Right cardiac atrium (tissue), 5 donors: ENCODE data around the gene SRC. TPM values are rescaled to one million over a fixed set of nuclear protein-coding genes. Genes with fewer than 3 reads are reported as not detected.

Experiments used
- ATAC-seq, 2 donors: fragments of 200-7000 bp; cut with Tn5 transposase; one replicate each; pipeline versions ENCODE4 v1.8.0 to v1.9.1; 2020; ENCODE audit warnings: moderate library complexity in 2 of 2, mild to moderate bottlenecking in 1 of 2
- DNase-seq, 3 donors: peaks; one replicate each; pipeline ENCODE4 v3.0.0-alpha.2; 2020
- H3K27ac ChIP-seq: one replicate; pipeline ENCODE4 v1.5.1; 2013; ENCODE audit warnings: mild to moderate bottlenecking, low read length, control low read depth, moderate library complexity
- H3K27me3 ChIP-seq: one replicate; pipeline ENCODE4 v1.6.1; 2013; ENCODE audit not compliant: control insufficient read depth, insufficient read depth
- H3K4me1 ChIP-seq: one replicate; pipeline ENCODE4 v1.6.1; 2013; ENCODE audit warnings: low read length; ENCODE audit not compliant: control insufficient read depth, insufficient read depth
- H3K4me3 ChIP-seq: one replicate; pipeline ENCODE4 v1.5.1; 2013; ENCODE audit warnings: low read length, control low read depth
- H3K9me3 ChIP-seq: one replicate; pipeline ENCODE4 v1.6.1; 2013; ENCODE audit warnings: low read length; ENCODE audit not compliant: control insufficient read depth
- WGBS: extraction: QIAGEN DNeasy Blood & Tissue Kit; methylation state at CpG from one replicate; pipeline ENCODE4 v1.1.7; 2013; 5-methylcytosine and 5-hydroxymethylcytosine counted together
- intact Hi-C, 4 donors: fragments of 100-400 bp; cut with DNase I; formaldehyde crosslinking; loops; one replicate each; pipeline versions ENCODE4 v1.11.0 to v1.14.0; 2022 to 2023
- polyA plus RNA-seq: library from polyadenylated mRNA; stranded (reverse); fragments of 200-250 nt; gene quantifications from one replicate; pipeline ENCODE4 v1.2.3, GENCODE V29; 2013
- total RNA-seq, 4 donors: library from RNA; stranded (reverse); fragmentation: NEBNext Ultra II Directional; extraction: Animal tissue kit (Norgen Biotek cat#: 25700); gene quantifications; one replicate each; pipeline ENCODE4 v1.2.1, GENCODE V29; 2021
- donor health status: healthy with polysubstance abuse.
- donor health status: DM: no; HTN: yes; CAD: no.
- donor health status: DM: no; HTN: no; CAD: no.
- donor health status: DM: no; HTN: yes; CAD: no; lungs with severe emphysema.
- donor health status: DM: yes; HTN: yes; CAD: no.

SRC gene
- total and polyA plus RNA-seq, 5 donors: 9.5 to 14.0 (median 13.1) TPM

DNA sequence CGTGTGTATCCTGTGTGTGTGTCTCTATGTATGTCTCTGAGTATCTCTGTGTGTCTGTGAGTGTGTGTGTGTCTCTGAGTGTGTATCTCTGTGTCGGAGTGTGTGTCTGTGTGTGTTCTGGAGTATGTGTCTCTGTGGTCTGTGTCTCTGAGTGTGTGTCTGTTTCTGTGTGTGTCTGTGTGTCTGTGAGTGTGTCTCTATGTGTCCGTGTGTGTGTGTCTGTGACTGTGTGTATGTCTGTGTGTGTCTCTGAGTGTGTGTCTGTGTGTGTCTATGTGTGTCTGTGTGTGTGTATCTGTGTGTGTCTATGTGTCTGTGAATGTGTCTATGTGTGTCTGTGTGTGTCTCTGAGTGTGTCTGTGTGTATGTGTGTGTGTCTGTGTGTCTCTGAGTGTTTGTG is 73.4 kb downstream of the SRC start:
- 92% methylated on average over 3 of the region's 3 CpGs for WGBS
- DNase-seq (no peak), ATAC-seq (no peak)
- no peaks in the 10 kb centered on the region for H3K4me1 ChIP-seq
- intact Hi-C loops: no loop called here
- H3K27me3 ChIP-seq: no peaks in the 10 kb centered on the region
- H3K27ac ChIP-seq: no peak overlapping the region
- H3K9me3 ChIP-seq: no peaks in the 10 kb centered on the region
- no peak overlapping the region for H3K4me3 ChIP-seq

GRCh38 chr20:37419774-37420542 is 74.0 kb downstream of the SRC start:
- Histone ChIP-seq H3K9me3 (no peaks in the 10 kb centered on the region), H3K4me3 (no peak overlapping the region), H3K27ac (no peak overlapping the region), H3K4me1 (no peaks in the 10 kb centered on the region), H3K27me3 (no peaks in the 10 kb centered on the region)
- no peak for DNase-seq
- no peak for ATAC-seq
- intact Hi-C loops: no loop called here
- 63% methylated on average over 13 of the region's 13 CpGs for WGBS

DNA sequence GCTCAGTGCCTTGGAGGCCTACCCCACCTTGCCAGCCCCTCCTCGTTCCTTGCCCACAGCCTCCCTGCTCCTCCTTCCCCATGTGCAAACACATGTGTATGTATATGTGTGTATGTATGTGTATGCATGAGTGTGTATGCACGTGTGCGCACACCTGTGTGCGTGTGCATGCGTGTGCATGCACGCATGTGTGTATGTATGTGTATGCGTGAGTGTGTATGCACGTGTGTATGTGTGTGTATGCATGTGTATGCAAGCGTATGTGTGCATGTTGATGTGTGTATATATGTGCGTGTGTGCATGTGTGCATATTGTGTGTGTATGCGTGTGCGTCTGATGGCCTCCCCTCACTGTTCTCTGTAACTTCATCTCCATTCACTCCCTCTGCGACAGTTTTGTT is 74.7 kb downstream of the SRC start:
- no peak for ATAC-seq
- DNase-seq: no peak
- no peak overlapping the region for H3K27ac ChIP-seq
- no peaks in the 10 kb centered on the region for H3K9me3 ChIP-seq
- H3K4me3 ChIP-seq: no peak overlapping the region
- intact Hi-C loops: no loop called here
- no peaks in the 10 kb centered on the region for H3K27me3 ChIP-seq
- WGBS: 92% methylated on average over 13 of the region's 13 CpGs
- no peaks in the 10 kb centered on the region for H3K4me1 ChIP-seq

DNA sequence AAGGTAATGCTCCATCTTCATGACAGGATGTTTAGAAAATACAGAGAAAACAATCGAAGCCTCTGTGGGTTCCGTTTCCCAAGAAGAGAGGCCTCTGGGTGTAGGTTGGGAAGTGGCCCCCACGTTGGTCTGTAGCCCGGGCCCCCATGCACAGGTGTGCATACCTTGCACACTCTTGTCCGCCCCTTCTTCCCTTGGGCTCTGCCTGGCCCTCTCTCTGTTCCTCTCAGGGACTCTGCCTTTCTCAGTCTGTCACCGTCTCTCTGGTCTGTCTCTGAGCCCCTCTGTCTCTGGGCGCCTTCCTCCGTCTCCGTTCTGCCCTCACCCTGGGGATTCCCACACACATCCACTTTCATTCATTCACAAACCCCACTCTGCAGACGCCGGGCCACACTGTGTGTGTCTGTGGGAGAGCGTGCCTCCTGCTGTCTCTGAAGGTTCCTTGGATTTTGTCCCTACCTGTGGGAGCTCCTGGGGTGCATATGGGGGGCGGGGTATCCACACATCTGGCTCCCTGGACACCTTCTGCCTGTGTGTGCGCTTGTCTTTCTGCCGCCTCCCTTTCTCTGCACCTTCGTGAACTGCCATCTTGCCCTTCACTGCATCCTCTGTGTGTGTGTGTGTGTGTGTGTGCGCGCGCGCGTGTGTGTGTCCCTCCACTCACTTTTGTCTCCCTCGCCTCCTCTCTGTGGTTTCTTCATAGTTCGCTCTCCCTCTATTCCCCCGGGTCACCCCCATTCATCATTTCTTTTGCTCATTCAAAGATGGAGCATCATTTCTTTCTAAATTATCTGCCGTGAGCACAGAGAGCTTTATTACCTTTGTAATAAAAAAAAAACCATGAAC is 75.3 kb downstream of the SRC start:
- Histone ChIP-seq H3K27ac (no peak overlapping the region), H3K27me3 (no peaks in the 10 kb centered on the region), H3K4me1 (no peaks in the 10 kb centered on the region), H3K4me3 (no peak overlapping the region), H3K9me3 (no peaks in the 10 kb centered on the region)
- DNase-seq (no peak), ATAC-seq (no peak)
- 62% methylated on average over 25 of the region's 25 CpGs for WGBS
- intact Hi-C loops: no loop called here

- Histone ChIP-seq H3K27me3 (no peaks in the 10 kb centered on the region), H3K9me3 (no peaks in the 10 kb centered on the region), H3K4me1 (no peaks in the 10 kb centered on the region), H3K27ac (no peak overlapping the region), H3K4me3 (no peak overlapping the region)
- 26% methylated on average over 6 of the region's 6 CpGs for WGBS
- ATAC-seq: no peak
- no peak for DNase-seq
- intact Hi-C loops: no loop called here
These were observed 76.0 kb downstream of the SRC start for GRCh38 chr20:37421988-37422387.

- H3K27me3 ChIP-seq: no peaks in the 10 kb centered on the region
- ATAC-seq: no peak
- H3K27ac ChIP-seq: no peak overlapping the region
- WGBS: 48% methylated on average over 11 of the region's 11 CpGs
- no peak overlapping the region for H3K4me3 ChIP-seq
- no peaks in the 10 kb centered on the region for H3K9me3 ChIP-seq
- H3K4me1 ChIP-seq: no peaks in the 10 kb centered on the region
- no peak for DNase-seq
- intact Hi-C loops: no loop called here
These were observed 76.9 kb downstream of the SRC start for GRCh38 chr20:37422791-37423286.

DNA sequence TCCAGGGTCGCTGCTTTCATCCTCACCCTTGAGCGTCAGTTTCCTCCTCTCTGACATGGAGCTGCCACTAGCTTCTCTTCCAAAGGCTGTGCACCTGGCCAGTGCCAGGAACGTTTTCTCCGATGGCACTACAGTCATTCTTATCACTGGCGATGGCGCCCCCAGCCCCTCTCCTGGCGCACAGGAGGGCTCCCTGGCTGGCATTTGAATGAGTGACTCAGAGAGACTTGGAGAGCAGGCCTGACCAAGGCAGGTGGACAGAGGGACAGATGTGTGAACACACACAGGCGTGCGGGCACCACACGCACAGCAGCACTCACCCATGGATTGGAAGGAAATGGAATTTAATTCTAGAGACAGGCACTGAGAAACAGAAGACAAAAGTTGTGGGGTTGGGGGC is 77.6 kb downstream of the SRC start:
- 90% methylated on average over 10 of the region's 10 CpGs for WGBS
- H3K4me1 ChIP-seq: no peaks in the 10 kb centered on the region
- intact Hi-C loops: no loop called here
- H3K9me3 ChIP-seq: no peaks in the 10 kb centered on the region
- H3K27ac ChIP-seq: no peak overlapping the region
- no peak overlapping the region for H3K4me3 ChIP-seq
- ATAC-seq: no peak
- no peaks in the 10 kb centered on the region for H3K27me3 ChIP-seq
- DNase-seq: no peak

GRCh38 chr20:37424062-37424851 is 78.3 kb downstream of the SRC start:
- no peak for DNase-seq
- 74% methylated on average over 3 of the region's 3 CpGs for WGBS
- H3K4me3 ChIP-seq: no peak overlapping the region
- no peak for ATAC-seq
- intact Hi-C loops: no loop called here
- no peaks in the 10 kb centered on the region for H3K27me3 ChIP-seq
- H3K27ac ChIP-seq: no peak overlapping the region
- H3K9me3 ChIP-seq: no peaks in the 10 kb centered on the region
- no peaks in the 10 kb centered on the region for H3K4me1 ChIP-seq

DNA sequence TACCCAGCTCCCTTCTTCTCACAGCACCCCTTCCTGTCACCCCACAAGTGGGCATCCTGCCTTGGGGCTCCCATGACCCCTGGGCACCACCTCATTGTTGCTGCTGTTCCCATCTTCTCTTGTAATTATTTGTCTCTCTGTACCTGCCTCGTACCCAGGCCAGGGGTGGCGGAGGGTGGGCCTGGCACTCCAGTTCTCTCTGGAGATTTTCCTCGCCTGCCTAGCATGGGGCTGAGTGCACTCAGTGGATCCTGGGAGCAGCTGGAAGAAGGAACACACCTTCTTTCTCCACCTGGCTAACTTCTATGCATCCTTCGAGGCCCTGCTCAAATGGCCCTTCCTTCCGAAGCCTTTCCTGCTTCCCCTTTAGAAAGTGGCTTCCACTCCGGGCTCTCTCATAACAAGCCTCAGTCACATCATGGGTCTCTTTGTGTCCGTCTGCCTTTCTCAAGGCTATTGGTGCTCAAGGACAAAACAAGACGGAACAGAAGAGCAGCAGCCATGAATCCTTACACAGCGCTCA is 79.2 kb downstream of the SRC start:
- Histone ChIP-seq H3K4me3 (no peak overlapping the region), H3K9me3 (no peaks in the 10 kb centered on the region), H3K27me3 (no peaks in the 10 kb centered on the region), H3K4me1 (no peaks in the 10 kb centered on the region), H3K27ac (no peak overlapping the region)
- no peak for ATAC-seq
- intact Hi-C loops: no loop called here
- 95% methylated on average over 9 of the region's 9 CpGs for WGBS
- DNase-seq: no peak

DNA sequence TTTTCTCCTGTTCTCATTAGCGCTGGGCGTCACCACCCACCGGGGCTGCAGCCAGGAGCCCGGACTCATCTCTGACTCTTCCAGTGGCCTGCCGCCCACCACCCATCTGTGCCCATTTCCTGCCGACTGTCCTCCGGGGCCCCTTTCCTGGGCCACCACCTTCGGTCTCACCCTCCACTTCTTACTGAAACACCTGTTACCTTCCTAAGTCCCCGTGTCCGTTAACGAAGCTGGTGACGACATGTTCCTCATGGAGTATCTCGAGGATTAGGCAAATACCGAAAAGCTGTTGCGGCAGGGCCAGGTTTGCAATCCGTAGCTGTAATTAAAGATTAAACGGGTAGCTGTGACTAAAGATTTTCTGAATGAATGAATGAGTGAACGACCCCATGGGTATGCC is 80.2 kb downstream of the SRC start:
- no peaks in the 10 kb centered on the region for H3K9me3 ChIP-seq
- DNase-seq: no peak
- no peak overlapping the region for H3K4me3 ChIP-seq
- 68% methylated on average over 18 of the region's 18 CpGs for WGBS
- H3K27me3 ChIP-seq: no peaks in the 10 kb centered on the region
- no peak overlapping the region for H3K27ac ChIP-seq
- no peaks in the 10 kb centered on the region for H3K4me1 ChIP-seq
- intact Hi-C loops: no loop called here
- ATAC-seq: no peak
